ENCODE results near the gene ZSCAN5B. TPM values are rescaled to one million over a fixed set of nuclear protein-coding genes. Genes with fewer than 3 reads are reported as not detected.

The ZSCAN5B gene
- total RNA-seq = not detected

GRCh38 chr19:56197646-56198045, at the start of gene ZSCAN5B:
Gene ZSCAN5B (minus strand): TSS chr19:56197783. CDS start chr19:56193052, 4,731 bp downstream.

DNA sequence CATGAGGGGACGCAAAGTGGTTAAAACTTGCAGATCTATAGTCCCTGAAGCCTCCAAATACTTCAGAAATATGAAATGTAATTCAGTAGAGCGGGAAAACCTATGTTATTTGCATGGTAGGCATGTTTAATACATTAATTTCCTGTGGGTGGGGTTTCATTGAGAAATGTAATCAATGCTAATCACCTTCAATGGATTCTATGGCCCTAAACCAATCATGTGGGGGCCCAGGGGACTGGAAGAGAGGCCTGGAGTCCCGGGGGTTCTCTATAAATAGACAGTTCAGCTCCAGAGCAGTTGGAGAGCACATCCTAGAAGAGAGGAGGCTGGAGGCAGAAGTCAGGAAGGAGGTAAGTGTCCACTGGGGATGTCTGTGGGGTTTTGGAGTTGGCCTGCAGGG, 4.4 kb upstream of the ZSCAN5B start, which contains the start of gene ZSCAN5C:
TSS of gene ZSCAN5C (plus strand) at position 301 of the 400 bp plus-strand sequence. CDS start 3,641 bp downstream, outside the sequence.

GRCh38 chr19:56175861-56176307, 21.7 kb downstream of the ZSCAN5B start, which contains the start of gene GALP:
Gene GALP (plus strand): TSS chr19:56176008. CDS start chr19:56177109, 1,101 bp downstream.

DNA sequence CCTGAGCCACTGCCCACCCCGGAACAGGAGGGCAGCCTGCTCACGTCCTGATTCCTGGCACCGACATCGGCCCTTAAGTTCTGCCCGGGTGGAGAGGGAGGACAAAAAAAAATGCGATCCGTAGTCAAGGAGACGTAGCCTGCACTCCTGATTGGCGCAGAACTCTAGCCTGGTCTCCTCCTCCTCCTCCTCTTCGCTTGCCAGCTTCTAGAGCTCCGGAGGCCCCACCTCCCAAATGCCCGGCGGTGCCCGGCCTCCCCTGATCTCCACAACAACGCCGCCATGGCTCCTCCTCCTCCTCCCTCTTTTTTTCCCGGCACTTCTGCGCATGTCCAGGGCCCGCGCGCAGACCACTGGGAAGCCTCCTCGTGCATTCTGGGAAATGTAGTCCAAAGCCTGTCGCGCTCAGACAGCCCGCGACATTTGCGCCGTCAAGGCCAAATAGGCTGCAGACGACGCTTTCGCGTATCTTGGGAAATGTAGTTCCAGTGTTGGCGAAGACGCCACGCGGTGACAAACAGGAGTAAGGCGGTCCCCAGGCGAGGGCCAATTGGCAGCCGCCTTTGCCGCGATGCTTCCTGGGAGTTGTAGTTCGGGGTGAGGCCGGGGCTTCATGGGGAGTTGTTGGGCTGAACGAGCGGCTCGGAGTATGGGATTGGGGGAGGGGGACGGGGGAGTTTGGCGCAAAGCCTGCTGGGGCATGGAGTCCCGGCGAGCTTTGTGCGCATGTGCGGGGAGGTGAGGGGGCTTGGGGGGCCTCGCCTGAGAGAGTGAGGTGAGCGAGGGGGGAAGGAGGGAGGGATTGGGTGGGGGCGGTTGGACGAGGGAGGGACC, 56.8 kb downstream of the ZSCAN5B start, which contains the start of gene ZNF444:
TSS of gene ZNF444 (plus strand) at position 705 of the 834 bp plus-strand sequence. CDS start 5,625 bp downstream, outside the sequence.

Other genes with a start within 250 kb of the ZSCAN5B start
- gene NLRP8, start 250.0 kb downstream of the ZSCAN5B start, total RNA-seq = not detected
- not detected for gene NLRP5, start 211.0 kb downstream of the ZSCAN5B start, total RNA-seq
- 10 to 100 TPM; 23.4 to 30.0 TPM for gene ZNF787, start 76.5 kb downstream of the ZSCAN5B start, total RNA-seq
- 10 to 100 TPM; 13.1 to 17.6 TPM for gene ZNF444, start 56.5 kb downstream of the ZSCAN5B start, total RNA-seq
- gene GALP, start 21.8 kb downstream of the ZSCAN5B start, total RNA-seq = not detected
- gene ZSCAN5C, start 4.5 kb upstream of the ZSCAN5B start, total RNA-seq = not detected
- not detected for gene EDDM13, start 75.0 kb upstream of the ZSCAN5B start, total RNA-seq
- 1 to 10 TPM; 5.0 to 7.2 TPM for gene ZSCAN5A, start 117.1 kb upstream of the ZSCAN5B start, total RNA-seq
- 1 to 10 TPM; 2.0 to 4.5 TPM for gene ZNF582, start 195.8 kb upstream of the ZSCAN5B start, total RNA-seq
- 1 to 10 TPM; 3.7 to 4.8 TPM for gene ZNF583, start 206.5 kb upstream of the ZSCAN5B start, total RNA-seq